Common myeloid progenitor, CD34-positive (primary cell): Measurements from ENCODE around the gene CSH2.

Experiments used
- CTCF ChIA-PET: fragments of 350-600 bp; sonication (Branson Sonifier 250); formaldehyde crosslinking; loops from one replicate; lab custom pipeline; 2021; ENCODE audit warnings: antibody characterized with exemption; lab: Charles Lee
- POLR2A ChIA-PET: fragments of 350-600 bp; sonication (Branson Sonifier 250); formaldehyde crosslinking; loops from one replicate; lab custom pipeline; 2021; ENCODE audit warnings: antibody characterized with exemption; lab: Charles Lee
- DNase-seq, 3 donors: peaks; one replicate each; pipeline versions ENCODE4 v3.0.0 to v3.0.0-alpha.2; 2013
- H3K27ac ChIP-seq, 2 experiments: 1 replicate in 1 of 2; 2 replicates in 1 of 2; pipeline ENCODE4 v1.7.0; 2013; ENCODE audit warnings: inconsistent platforms in 2 of 2, low read length in 2 of 2, mild to moderate bottlenecking in 2 of 2, low read depth in 1 of 2, moderate library complexity in 1 of 2; ENCODE audit not compliant: severe bottlenecking in 2 of 2, insufficient read depth in 1 of 2, poor library complexity in 1 of 2
- H3K27me3 ChIP-seq, 5 experiments: replicated peaks in 2 of 5; 1 replicate in 3 of 5; 2 replicates in 2 of 5; pipeline versions ENCODE4 v1.6.1 to v1.7.0; 2013; ENCODE audit warnings: low read length in 4 of 5, mild to moderate bottlenecking in 2 of 5, moderate library complexity in 2 of 5, inconsistent platforms in 1 of 5; ENCODE audit not compliant: insufficient read depth in 5 of 5, control insufficient read depth in 4 of 5
- H3K36me3 ChIP-seq, 4 experiments: 1 replicate in 2 of 4; 2 replicates in 2 of 4; pipeline versions ENCODE4 v1.6.1 to v1.7.0; 2013; ENCODE audit warnings: low read length in 3 of 4, control low read depth in 1 of 4, mild to moderate bottlenecking in 1 of 4; ENCODE audit not compliant: control insufficient read depth in 4 of 4, insufficient read depth in 4 of 4
- H3K4me1 ChIP-seq, 4 experiments: 1 replicate in 3 of 4; 2 replicates in 1 of 4; pipeline versions ENCODE4 v1.6.1 to v1.7.1; 2013; ENCODE audit warnings: low read length in 3 of 4, mild to moderate bottlenecking in 3 of 4, control low read depth in 1 of 4, inconsistent platforms in 1 of 4, moderate library complexity in 1 of 4; ENCODE audit not compliant: control insufficient read depth in 4 of 4, insufficient read depth in 4 of 4; ENCODE audit errors: control extremely low read depth in 1 of 4
- H3K4me3 ChIP-seq, 7 experiments: 1 replicate in 4 of 7; 2 replicates in 3 of 7; pipeline versions ENCODE4 v1.5.1 to v1.7.0; 2013; ENCODE audit warnings: mild to moderate bottlenecking in 7 of 7, low read length in 6 of 7, moderate library complexity in 6 of 7, inconsistent platforms in 2 of 7, low read depth in 2 of 7, control low read depth in 1 of 7; ENCODE audit not compliant: insufficient read depth in 4 of 7, control insufficient read depth in 1 of 7; ENCODE audit errors: extremely low read depth in 1 of 7
- H3K9me3 ChIP-seq, 5 experiments: 1 replicate in 4 of 5; 2 replicates in 1 of 5; pipeline versions ENCODE4 v1.6.1 to v1.7.1; 2013; ENCODE audit warnings: low read length in 4 of 5, mild to moderate bottlenecking in 2 of 5, inconsistent platforms in 1 of 5, low read depth in 1 of 5, moderate library complexity in 1 of 5; ENCODE audit not compliant: control insufficient read depth in 4 of 5, insufficient read depth in 2 of 5; ENCODE audit errors: control extremely low read depth in 1 of 5
- WGBS: methylation state at CpG from one replicate; pipeline ENCODE4 v1.1.5; 2013; ENCODE audit not compliant: insufficient coverage; 5-methylcytosine and 5-hydroxymethylcytosine counted together

The CSH2 gene

GRCh38 chr17:63835167-63835720, 38.2 kb downstream of the CSH2 start:
- H3K27me3 ChIP-seq: no peaks in the 10 kb centered on the region
- WGBS: 83% methylated on average over 8 of the region's 9 CpGs
- H3K4me3 ChIP-seq: no peak overlapping the region
- no peaks in the 10 kb centered on the region for H3K9me3 ChIP-seq
- H3K36me3 ChIP-seq: peaks cover under 1 to 75% (median 53%) of the 10 kb centered on the region in 4 experiments
- H3K4me1 ChIP-seq: peaks cover 3 to 49% (median 40%) of the 10 kb centered on the region in 4 experiments
- CTCF ChIA-PET: interaction anchor here (0.7 to 3.1 kb wide), 13 partner anchors 10 to 71 kb away, joined by 3 to 27 read pairs (median 4); no protein-coding TSS in a partner anchor
- POLR2A ChIA-PET: interaction anchor here (0.6 kb wide), 1 partner anchor 8 kb away, joined by 3 read pairs; no protein-coding TSS in a partner anchor
- no peak overlapping the region for H3K27ac ChIP-seq
- no peak for DNase-seq

- ChIA-PET POLR2A (no interaction called here), CTCF (interaction anchor here (0.7 to 3.1 kb wide), 16 partner anchors 10 to 138 kb away, joined by 3 to 27 read pairs (median 4); no protein-coding TSS in a partner anchor)
- DNase-seq: peak; percentile 92 to 95 (median 93)
- Histone ChIP-seq H3K27me3 (no peaks in the 10 kb centered on the region), H3K36me3 (peaks cover 2 to 82% (median 59%) of the 10 kb centered on the region in 4 experiments), H3K9me3 (no peaks in the 10 kb centered on the region), H3K27ac (no peak overlapping the region), H3K4me1 (peaks cover 0 to 43% (median 35%) of the 10 kb centered on the region in 4 experiments), H3K4me3 (no peak overlapping the region)
- 31% methylated on average over 11 of the region's 13 CpGs for WGBS
These were observed 38.9 kb downstream of the CSH2 start for GRCh38 chr17:63834431-63835166.

- peaks cover 2 to 89% (median 65%) of the 10 kb centered on the region in 4 experiments for H3K36me3 ChIP-seq
- H3K9me3 ChIP-seq: no peaks in the 10 kb centered on the region
- no peaks in the 10 kb centered on the region for H3K27me3 ChIP-seq
- no peak for DNase-seq
- H3K4me3 ChIP-seq: no peak overlapping the region
- POLR2A ChIA-PET: no interaction called here
- no peak overlapping the region for H3K27ac ChIP-seq
- CTCF ChIA-PET: interaction anchor here (0.7 to 3.1 kb wide), 16 partner anchors 10 to 138 kb away, joined by 3 to 27 read pairs (median 4); no protein-coding TSS in a partner anchor
- H3K4me1 ChIP-seq: peaks cover 0 to 39% (median 29%) of the 10 kb centered on the region in 4 experiments
- 96% methylated on average over 15 of the region's 15 CpGs for WGBS
These were observed 39.6 kb downstream of the CSH2 start for GRCh38 chr17:63833741-63834373.

GRCh38 chr17:63833026-63833740, 40.3 kb downstream of the CSH2 start:
- CTCF ChIA-PET: interaction anchor here (0.8 to 6.1 kb wide), 10 partner anchors 6 to 137 kb away, joined by 3 to 51 read pairs (median 4); no protein-coding TSS in a partner anchor
- H3K27ac ChIP-seq: no peak overlapping the region
- no peak overlapping the region for H3K4me3 ChIP-seq
- peaks cover 2 to 94% (median 65%) of the 10 kb centered on the region in 4 experiments for H3K36me3 ChIP-seq
- no peaks in the 10 kb centered on the region for H3K27me3 ChIP-seq
- WGBS: 96% methylated on average over 12 of the region's 14 CpGs
- peaks cover 5 to 39% (median 26%) of the 10 kb centered on the region in 4 experiments for H3K4me1 ChIP-seq
- DNase-seq: no peak
- POLR2A ChIA-PET: interaction anchor here (1.2 kb wide), 1 partner anchor 8 kb away, joined by 4 read pairs; no protein-coding TSS in a partner anchor
- H3K9me3 ChIP-seq: no peaks in the 10 kb centered on the region

- ChIA-PET POLR2A (interaction anchor here (1.2 kb wide), 1 partner anchor 9 kb away, joined by 4 read pairs; no protein-coding TSS in a partner anchor), CTCF (interaction anchor here (0.8 to 6.1 kb wide), 7 partner anchors 7 to 46 kb away, joined by 3 to 51 read pairs (median 4); no protein-coding TSS in a partner anchor)
- Histone ChIP-seq H3K4me3 (no peak overlapping the region), H3K36me3 (peaks cover 2 to 87% (median 64%) of the 10 kb centered on the region in 4 experiments), H3K27ac (no peak overlapping the region), H3K27me3 (no peaks in the 10 kb centered on the region), H3K9me3 (no peaks in the 10 kb centered on the region), H3K4me1 (peaks cover 9 to 41% (median 27%) of the 10 kb centered on the region in 4 experiments)
- WGBS: 92% methylated on average over 2 of the region's 2 CpGs
- DNase-seq: no peak
These were observed 41.0 kb downstream of the CSH2 start for GRCh38 chr17:63832455-63832854.

GRCh38 chr17:63832014-63832413, 41.5 kb downstream of the CSH2 start:
- WGBS: 97% methylated on average over 5 of the region's 5 CpGs
- Histone ChIP-seq H3K9me3 (no peaks in the 10 kb centered on the region), H3K27me3 (no peaks in the 10 kb centered on the region), H3K4me1 (peaks cover 9 to 41% (median 27%) of the 10 kb centered on the region in 4 experiments), H3K4me3 (no peak overlapping the region), H3K27ac (peak overlapping the region in 1 of 2 experiments; percentile 37), H3K36me3 (peaks cover 2 to 83% (median 61%) of the 10 kb centered on the region in 4 experiments)
- DNase-seq: no peak
- ChIA-PET POLR2A (interaction anchor here (1.2 kb wide), 1 partner anchor 9 kb away, joined by 4 read pairs; no protein-coding TSS in a partner anchor), CTCF (interaction anchor here (1.0 to 6.1 kb wide), 7 partner anchors 7 to 47 kb away, joined by 3 to 51 read pairs (median 4); no protein-coding TSS in a partner anchor)
